ENCODE results near the gene HARS2. TPM values are rescaled to one million over a fixed set of nuclear protein-coding genes. Genes with fewer than 3 reads are reported as not detected.
A peak's percentile ranks its signal among the peaks of the same experiment; 100 is the strongest.
"Not testable (repeated sequence)": the region's sequence is repeated elsewhere in the genome, so short reads cannot be mapped to it uniquely, and the experiment has no call there.

The HARS2 gene, protein sequence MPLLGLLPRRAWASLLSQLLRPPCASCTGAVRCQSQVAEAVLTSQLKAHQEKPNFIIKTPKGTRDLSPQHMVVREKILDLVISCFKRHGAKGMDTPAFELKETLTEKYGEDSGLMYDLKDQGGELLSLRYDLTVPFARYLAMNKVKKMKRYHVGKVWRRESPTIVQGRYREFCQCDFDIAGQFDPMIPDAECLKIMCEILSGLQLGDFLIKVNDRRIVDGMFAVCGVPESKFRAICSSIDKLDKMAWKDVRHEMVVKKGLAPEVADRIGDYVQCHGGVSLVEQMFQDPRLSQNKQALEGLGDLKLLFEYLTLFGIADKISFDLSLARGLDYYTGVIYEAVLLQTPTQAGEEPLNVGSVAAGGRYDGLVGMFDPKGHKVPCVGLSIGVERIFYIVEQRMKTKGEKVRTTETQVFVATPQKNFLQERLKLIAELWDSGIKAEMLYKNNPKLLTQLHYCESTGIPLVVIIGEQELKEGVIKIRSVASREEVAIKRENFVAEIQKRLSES
- total RNA-seq, result 31.8 TPM

- peaks cover 26% of the 10 kb centered on the region for H3K4me1 ChIP-seq (ENCODE audit: insufficient read depth, low read length)
- H3K9me3 ChIP-seq (ENCODE audit: low read depth, low read length), result no peaks in the 10 kb centered on the region
- peak within 1 kb of the TSS; percentile 79 for H3K4me3 ChIP-seq (ENCODE audit: low read length)
- H3K27me3 ChIP-seq (ENCODE audit: insufficient read depth, low read length), result no peaks in the 10 kb centered on the region
Observed at GRCh38 chr5:140690941-140691924, at the start of gene HARS2, which contains the start of gene HARS1. Gene HARS2, plus strand, starts transcription at chr5:140691455. Its CDS starts 194 bp downstream, at chr5:140691649. Gene HARS1, minus strand, starts transcription at chr5:140691370. Its CDS starts 66 bp downstream, at chr5:140691304.

DNA sequence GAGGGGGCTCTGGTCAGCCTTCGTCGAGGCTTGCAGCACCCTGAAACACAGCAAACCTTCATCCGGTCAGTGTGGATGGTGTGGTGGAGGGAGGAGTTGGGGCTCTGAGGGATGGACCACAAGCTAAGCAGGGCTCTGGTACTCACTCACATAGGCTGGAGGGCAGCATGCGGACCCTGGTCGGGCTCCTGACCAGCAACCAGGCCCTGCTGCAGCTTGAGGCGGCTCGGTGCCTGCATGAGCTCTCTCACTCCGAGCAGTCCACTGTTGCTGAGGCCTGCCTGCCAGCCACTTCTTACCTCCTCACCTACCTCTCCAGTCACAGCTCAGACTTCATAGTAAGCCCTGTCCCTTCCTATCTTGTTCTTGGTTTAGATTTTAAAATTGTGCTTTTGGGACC is 49.5 kb upstream of the HARS2 start:
- H3K4me1 ChIP-seq (ENCODE audit: insufficient read depth, low read length), result peaks cover 48% of the 10 kb centered on the region
- no peak overlapping the region for H3K4me3 ChIP-seq (ENCODE audit: low read length)
- H3K9me3 ChIP-seq (ENCODE audit: low read depth, low read length), result no peaks in the 10 kb centered on the region
- no peaks in the 10 kb centered on the region for H3K27me3 ChIP-seq (ENCODE audit: insufficient read depth, low read length)

- H3K4me1 ChIP-seq (ENCODE audit: insufficient read depth, low read length), result peaks cover 42% of the 10 kb centered on the region
- H3K4me3 ChIP-seq (ENCODE audit: low read length), result no peak overlapping the region
- H3K9me3 ChIP-seq (ENCODE audit: low read depth, low read length), result no peaks in the 10 kb centered on the region
- H3K27me3 ChIP-seq (ENCODE audit: insufficient read depth, low read length), result no peaks in the 10 kb centered on the region
Observed at GRCh38 chr5:140642718-140643117, 48.5 kb upstream of the HARS2 start.

GRCh38 chr5:140647042-140647419 is 44.2 kb upstream of the HARS2 start:
- H3K4me1 ChIP-seq (ENCODE audit: insufficient read depth, low read length), result peaks cover 35% of the 10 kb centered on the region
- H3K27me3 ChIP-seq (ENCODE audit: insufficient read depth, low read length), result no peaks in the 10 kb centered on the region
- H3K9me3 ChIP-seq (ENCODE audit: low read depth, low read length), result no peaks in the 10 kb centered on the region
- peak overlapping the region; percentile 81 for H3K4me3 ChIP-seq (ENCODE audit: low read length)

DNA sequence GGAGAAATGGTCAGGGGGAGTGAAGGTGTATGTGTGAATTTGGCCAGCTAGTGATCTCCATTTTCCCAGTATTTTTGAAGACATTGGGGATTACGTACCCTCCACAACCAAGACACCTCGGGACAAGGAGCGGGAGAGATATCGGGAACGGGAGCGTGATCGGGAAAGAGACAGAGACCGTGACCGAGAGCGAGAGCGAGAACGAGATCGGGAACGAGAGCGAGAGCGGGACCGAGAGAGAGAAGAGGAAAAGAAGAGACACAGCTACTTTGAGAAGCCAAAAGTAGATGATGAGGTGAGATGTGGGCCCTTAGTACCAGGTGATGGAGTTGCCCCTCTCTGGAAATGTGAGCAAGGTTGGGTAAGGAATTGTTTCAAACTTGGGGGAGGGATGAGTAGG is 32.4 kb upstream of the HARS2 start:
- H3K9me3 ChIP-seq (ENCODE audit: low read depth, low read length), result no peaks in the 10 kb centered on the region
- H3K27me3 ChIP-seq (ENCODE audit: insufficient read depth, low read length), result no peaks in the 10 kb centered on the region
- H3K4me1 ChIP-seq (ENCODE audit: insufficient read depth, low read length), result peaks cover 4% of the 10 kb centered on the region
- no peak overlapping the region for H3K4me3 ChIP-seq (ENCODE audit: low read length)

GRCh38 chr5:140660371-140660770 is 30.9 kb upstream of the HARS2 start:
- H3K4me3 ChIP-seq (ENCODE audit: low read length); H3K9me3 ChIP-seq (ENCODE audit: low read depth, low read length); H3K27me3 ChIP-seq (ENCODE audit: insufficient read depth, low read length): not testable (repeated sequence)
- peaks cover 11% of the 10 kb centered on the region for H3K4me1 ChIP-seq (ENCODE audit: insufficient read depth, low read length)

GRCh38 chr5:140664030-140664358 is 27.3 kb upstream of the HARS2 start:
- Histone ChIP-seq H3K4me3 (ENCODE audit: low read length) (peak overlapping the region; percentile 85), H3K27me3 (ENCODE audit: insufficient read depth, low read length) (no peaks in the 10 kb centered on the region), H3K9me3 (ENCODE audit: low read depth, low read length) (no peaks in the 10 kb centered on the region), H3K4me1 (ENCODE audit: insufficient read depth, low read length) (peaks cover 22% of the 10 kb centered on the region)

- Histone ChIP-seq H3K4me1 (ENCODE audit: insufficient read depth, low read length) (peaks cover 22% of the 10 kb centered on the region), H3K9me3 (ENCODE audit: low read depth, low read length) (no peaks in the 10 kb centered on the region), H3K4me3 (ENCODE audit: low read length) (peak within 1 kb of the TSS; percentile 85), H3K27me3 (ENCODE audit: insufficient read depth, low read length) (no peaks in the 10 kb centered on the region)
Observed at GRCh38 chr5:140664359-140665119, 26.7 kb upstream of the HARS2 start, which contains the start of gene WDR55. Gene WDR55, plus strand, starts transcription at chr5:140664904. Its CDS starts 9 bp downstream, at chr5:140664913.

GRCh38 chr5:140671035-140671434 is 20.2 kb upstream of the HARS2 start:
- H3K9me3 ChIP-seq (ENCODE audit: low read depth, low read length); H3K4me1 ChIP-seq (ENCODE audit: insufficient read depth, low read length); H3K27me3 ChIP-seq (ENCODE audit: insufficient read depth, low read length); H3K4me3 ChIP-seq (ENCODE audit: low read length): not testable (repeated sequence)

- no peaks in the 10 kb centered on the region for H3K9me3 ChIP-seq (ENCODE audit: low read depth, low read length)
- H3K4me3 ChIP-seq (ENCODE audit: low read length), result no peak overlapping the region
- H3K4me1 ChIP-seq (ENCODE audit: insufficient read depth, low read length), result no peaks in the 10 kb centered on the region
- no peaks in the 10 kb centered on the region for H3K27me3 ChIP-seq (ENCODE audit: insufficient read depth, low read length)
Observed at GRCh38 chr5:140671472-140672125, 19.7 kb upstream of the HARS2 start.

- no peaks in the 10 kb centered on the region for H3K4me1 ChIP-seq (ENCODE audit: insufficient read depth, low read length)
- no peak overlapping the region for H3K4me3 ChIP-seq (ENCODE audit: low read length)
- H3K27me3 ChIP-seq (ENCODE audit: insufficient read depth, low read length), result no peaks in the 10 kb centered on the region
- no peaks in the 10 kb centered on the region for H3K9me3 ChIP-seq (ENCODE audit: low read depth, low read length)
Observed at GRCh38 chr5:140672455-140673186, 18.6 kb upstream of the HARS2 start.

GRCh38 chr5:140673187-140673976 is 17.9 kb upstream of the HARS2 start, which contains the start of gene DND1:
Gene DND1, minus strand, starts transcription at chr5:140673576. Its CDS starts 34 bp downstream, at chr5:140673542.
- H3K27me3 ChIP-seq (ENCODE audit: insufficient read depth, low read length), result no peaks in the 10 kb centered on the region
- no peaks in the 10 kb centered on the region for H3K9me3 ChIP-seq (ENCODE audit: low read depth, low read length)
- H3K4me1 ChIP-seq (ENCODE audit: insufficient read depth, low read length), result no peaks in the 10 kb centered on the region
- H3K4me3 ChIP-seq (ENCODE audit: low read length), result no peak within 1 kb of the TSS

DNA sequence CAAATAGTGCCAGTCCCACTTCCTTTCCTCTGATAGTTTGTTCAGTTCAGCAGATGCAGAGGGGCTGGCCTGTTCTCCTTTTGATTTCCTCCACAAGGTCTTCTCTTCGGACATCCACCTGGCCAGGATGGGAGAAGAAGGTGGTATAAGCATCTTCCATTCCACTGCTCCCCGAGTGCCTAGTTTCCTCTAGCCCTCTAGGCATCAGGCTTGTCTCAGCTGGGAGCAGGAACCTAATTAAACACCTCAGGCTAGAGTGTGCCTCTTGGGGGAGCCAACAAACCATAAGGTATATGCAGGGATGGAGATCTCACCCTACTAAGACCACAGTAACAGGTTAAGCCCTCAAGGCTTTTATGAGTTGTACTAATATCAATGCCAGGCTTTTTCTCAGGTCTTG is 17.0 kb upstream of the HARS2 start:
- Histone ChIP-seq H3K4me1 (ENCODE audit: insufficient read depth, low read length) (no peaks in the 10 kb centered on the region), H3K27me3 (ENCODE audit: insufficient read depth, low read length) (no peaks in the 10 kb centered on the region), H3K4me3 (ENCODE audit: low read length) (no peak overlapping the region), H3K9me3 (ENCODE audit: low read depth, low read length) (no peaks in the 10 kb centered on the region)

Data from mononuclear cell (primary cell).